Keratinocyte (primary cell): Measurements from ENCODE around the gene RHOF. TPM values are rescaled to one million over a fixed set of nuclear protein-coding genes. Genes with fewer than 3 reads are reported as not detected.

Experiments used
- DNase-seq: peaks from one replicate; pipeline ENCODE4 v3.0.0-alpha.2; 2011; ENCODE audit warnings: low read depth, missing footprints, low spot score
- FAIRE-seq: peaks from 2 replicates; lab custom pipeline; 2011; peaks lifted over from hg19 to GRCh38; lab: Jason Lieb, UNC
- H2AFZ ChIP-seq: 2 replicates; pipeline ENCODE4 v1.6.0; 2012; ENCODE audit warnings: low read length, control low read depth, inconsistent platforms; ENCODE audit not compliant: control insufficient read depth
- H3K27ac ChIP-seq: 2 replicates; pipeline ENCODE4 v1.5.1; 2011; ENCODE audit warnings: low read length; ENCODE audit not compliant: control insufficient read depth, insufficient read depth
- H3K27me3 ChIP-seq: 3 replicates; pipeline ENCODE4 v1.6.0; 2011; ENCODE audit warnings: low read length; ENCODE audit not compliant: control insufficient read depth, insufficient read depth; ENCODE audit errors: extremely low read depth
- H3K36me3 ChIP-seq, 2 experiments: 2 replicates in 1 of 2; 3 replicates in 1 of 2; pipeline ENCODE4 v1.5.1; 2011; ENCODE audit warnings: low read length in 2 of 2, mild to moderate bottlenecking in 1 of 2; ENCODE audit not compliant: control insufficient read depth in 2 of 2, insufficient read depth in 2 of 2; ENCODE audit errors: extremely low read depth in 1 of 2
- H3K4me1 ChIP-seq: 3 replicates; pipeline ENCODE4 v1.5.1; 2011; ENCODE audit warnings: low read length; ENCODE audit not compliant: control insufficient read depth, insufficient read depth; ENCODE audit errors: extremely low read depth
- H3K4me2 ChIP-seq: 3 replicates; pipeline ENCODE4 v1.6.0; 2011; ENCODE audit warnings: low read depth, low read length; ENCODE audit not compliant: control insufficient read depth, insufficient read depth; ENCODE audit errors: extremely low read depth
- H3K4me3 ChIP-seq, 3 experiments: fragments of 200-600 bp in 1 of 3; sonication (generic) in 1 of 3; 2 replicates in 2 of 3; 3 replicates in 1 of 3; pipeline ENCODE4 v1.5.1; 2011 to 2016; ENCODE audit warnings: low read length in 3 of 3, mild to moderate bottlenecking in 3 of 3, control low read depth in 2 of 3, inconsistent platforms in 1 of 3, low read depth in 1 of 3, mixed read lengths in 1 of 3, mixed run types in 1 of 3, moderate library complexity in 1 of 3; ENCODE audit not compliant: control insufficient read depth in 2 of 3, insufficient read depth in 2 of 3; ENCODE audit errors: extremely low read depth in 1 of 3
- H3K79me2 ChIP-seq: 2 replicates; pipeline ENCODE4 v1.6.0; 2012; ENCODE audit warnings: low read length; ENCODE audit not compliant: control insufficient read depth, insufficient read depth
- H3K9ac ChIP-seq: 3 replicates; pipeline ENCODE4 v1.6.0; 2011; ENCODE audit warnings: low read length; ENCODE audit not compliant: control insufficient read depth, insufficient read depth; ENCODE audit errors: extremely low read depth
- H3K9me1 ChIP-seq: 3 replicates; pipeline ENCODE4 v1.6.0; 2011; ENCODE audit warnings: low read length; ENCODE audit not compliant: control insufficient read depth, insufficient read depth; ENCODE audit errors: extremely low read depth
- H3K9me3 ChIP-seq: 2 replicates; pipeline ENCODE4 v1.5.1; 2012; ENCODE audit warnings: low read depth, low read length; ENCODE audit not compliant: control insufficient read depth
- H4K20me1 ChIP-seq: 3 replicates; pipeline ENCODE4 v1.6.0; 2011; ENCODE audit warnings: low read length; ENCODE audit not compliant: control insufficient read depth, insufficient read depth; ENCODE audit errors: extremely low read depth
- CTCF ChIP-seq, 3 experiments: IDR thresholded peaks in 1 of 3; conservative IDR thresholded peaks in 1 of 3; optimal IDR thresholded peaks in 1 of 3; 2 replicates in 2 of 3; 3 replicates in 1 of 3; pipeline versions ENCODE3 to v1.5.1; 2011; ENCODE audit warnings: low read length in 3 of 3, mild to moderate bottlenecking in 3 of 3, moderate library complexity in 2 of 3, control low read depth in 1 of 3, inconsistent platforms in 1 of 3; ENCODE audit not compliant: insufficient read depth in 2 of 3; ENCODE audit errors: extremely low read depth in 1 of 3
- EZH2 ChIP-seq: IDR thresholded peaks from one replicate; pipeline ENCODE4 v1.6.1; 2012; ENCODE audit warnings: inconsistent platforms, mild to moderate bottlenecking, low read length, moderate library complexity
- dilution Hi-C: fragments of 300-500 bp; cut with MboI; formaldehyde crosslinking; loops from one replicate; pipeline ENCODE4 v1.7.0; 2020; ENCODE audit warnings: low sequenced_read_pairs; ENCODE audit not compliant: extremely low pct_ligation_motif_present
- polyA plus RNA-seq, 5 experiments: library from polyadenylated mRNA; depleted of rRNA in 3 of 5; stranded (reverse) in 3 of 5; stranded (forward) in 1 of 5; unstranded in 1 of 5; fragments of >200 nt; gene quantifications; 1 replicate in 1 of 5; 2 replicates in 3 of 5; 3 replicates in 1 of 5; pipeline versions ENCODE4 v1.2.1 to v1.2.3, GENCODE V29; 2011 to 2012; ENCODE audit warnings: missing spikeins in 2 of 5, low read depth in 1 of 5, low replicate concordance in 1 of 5

Gene RHOF
- polyA plus RNA-seq, 1 donor (not counting 4 experiments of a cell fraction or from before 2014, with no cell fraction given) = 2.8 TPM

GRCh38 chr12:121793838-121794533, 498 bp upstream of the RHOF start:
- DNase-seq (peak; percentile 76), FAIRE-seq (no peak)
- Histone ChIP-seq H3K36me3 (peaks cover 5 to 6% of the 10 kb centered on the region in 2 experiments), H3K9ac (peak overlapping the region; percentile 69), H3K9me3 (no peaks in the 10 kb centered on the region), H2AFZ (peak overlapping the region; percentile 89), H3K4me1 (peaks cover 42% of the 10 kb centered on the region), H4K20me1 (no peaks in the 10 kb centered on the region), H3K27ac (peak overlapping the region; percentile 57), H3K4me2 (peak overlapping the region; percentile 88), H3K79me2 (peaks cover 5% of the 10 kb centered on the region), H3K4me3 (peak overlapping the region; percentile 39 to 67 (median 60)), H3K27me3 (no peaks in the 10 kb centered on the region), H3K9me1 (no peaks in the 10 kb centered on the region)
- dilution Hi-C loops = no loop called here
- TF ChIP-seq EZH2 (no peak), CTCF (optimal IDR thresholded peaks at IDR 0.05 in 1 of 3, IDR thresholded peaks at IDR 0.05 in 1 of 3, conservative IDR thresholded peaks at IDR 0.05 in 1 of 3; ENCODE audit: extremely low read depth in 1 of 3, insufficient read depth in 2 of 3, low read length in 3 of 3) (peak in 2 of 3 experiments; percentile 97 to 100)

- Histone ChIP-seq H3K4me1 (peaks cover 30% of the 10 kb centered on the region), H3K27ac (no peak overlapping the region), H3K9ac (peak overlapping the region; percentile 69), H2AFZ (no peak overlapping the region), H4K20me1 (no peaks in the 10 kb centered on the region), H3K36me3 (peaks cover 5 to 6% of the 10 kb centered on the region in 2 experiments), H3K27me3 (no peaks in the 10 kb centered on the region), H3K9me1 (no peaks in the 10 kb centered on the region), H3K4me2 (peak overlapping the region; percentile 88), H3K79me2 (peaks cover 5% of the 10 kb centered on the region), H3K9me3 (no peaks in the 10 kb centered on the region), H3K4me3 (peak overlapping the region in 1 of 3 experiments; percentile 39)
- TF ChIP-seq CTCF (optimal IDR thresholded peaks at IDR 0.05 in 1 of 3, IDR thresholded peaks at IDR 0.05 in 1 of 3, conservative IDR thresholded peaks at IDR 0.05 in 1 of 3; ENCODE audit: extremely low read depth in 1 of 3, insufficient read depth in 2 of 3, low read length in 3 of 3) (no peak), EZH2 (no peak)
- dilution Hi-C loops = no loop called here
- DNase-seq (no peak), FAIRE-seq (no peak)
Observed at GRCh38 chr12:121792607-121793439, 665 bp downstream of the RHOF start.
